Measurements from ENCODE around the gene MPV17L2. TPM values are rescaled to one million over a fixed set of nuclear protein-coding genes. Genes with fewer than 3 reads are reported as not detected.
"Not testable (repeated sequence)": the region's sequence is repeated elsewhere in the genome, so short reads cannot be mapped to it uniquely, and the experiment has no call there.

Gene MPV17L2
- total RNA-seq, 3 donors from 2014 or later: 24.3 to 41.3 (median 37.1) TPM

- Histone ChIP-seq H3K27me3 (no peaks in the 10 kb centered on the region), H3K27ac (no peak overlapping the region), H3K4me1 (peaks cover 0 to 8% of the 10 kb centered on the region in 2 donors), H3K36me3 (no peaks in the 10 kb centered on the region), H3K9me3 (no peaks in the 10 kb centered on the region), H3K4me3 (no peak overlapping the region)
- no peak for DNase-seq (ENCODE audit: low spot score in 2 of 2)
- no peak for TF ChIP-seq POLR2A (IDR thresholded peaks at IDR 0.05)
- peak in 1 of 3 donors; percentile 13 for TF ChIP-seq CTCF (IDR thresholded peaks at IDR 0.05)
- no peak for TF ChIP-seq POLR2AphosphoS5 (IDR thresholded peaks at IDR 0.05)
- intact Hi-C loops (cut with DNase I; ENCODE audit: low total_unique reads): no loop called here
These were observed 15.3 kb downstream of the MPV17L2 start for GRCh38 chr19:18208098-18208951.

GRCh38 chr19:18209912-18210311, 16.9 kb downstream of the MPV17L2 start:
- H3K27ac ChIP-seq; H3K36me3 ChIP-seq; DNase-seq (ENCODE audit: low spot score in 2 of 2); H3K9me3 ChIP-seq; H3K4me3 ChIP-seq; H3K4me1 ChIP-seq; intact Hi-C loops (cut with DNase I; ENCODE audit: low total_unique reads); H3K27me3 ChIP-seq: not testable (repeated sequence)

DNA sequence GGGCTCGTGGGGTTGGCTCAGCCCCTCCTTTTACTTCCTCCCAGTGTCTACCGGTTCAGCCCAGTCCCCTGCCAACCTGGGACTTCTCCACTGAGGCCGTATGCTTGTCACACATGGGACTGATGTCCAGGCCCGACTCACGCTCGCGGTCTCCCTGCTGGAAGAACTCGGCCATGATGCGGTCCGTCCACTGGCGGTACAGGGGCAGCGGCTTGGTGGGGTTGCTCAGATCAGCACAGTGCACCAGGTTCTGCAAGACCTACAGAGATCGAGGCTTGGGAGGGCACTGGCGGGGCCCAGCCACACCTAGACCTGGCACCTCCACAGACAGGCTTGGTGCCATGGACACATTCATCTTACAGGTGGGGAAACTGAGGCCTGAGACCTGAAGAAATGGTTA, 18.7 kb downstream of the MPV17L2 start:
- no peak overlapping the region for H3K4me3 ChIP-seq
- H3K9me3 ChIP-seq: no peaks in the 10 kb centered on the region
- H3K36me3 ChIP-seq: no peaks in the 10 kb centered on the region
- intact Hi-C loops (cut with DNase I; ENCODE audit: low total_unique reads): no loop called here
- no peak for TF ChIP-seq POLR2AphosphoS5 (IDR thresholded peaks at IDR 0.05)
- no peak for TF ChIP-seq CTCF (IDR thresholded peaks at IDR 0.05)
- TF ChIP-seq POLR2A (IDR thresholded peaks at IDR 0.05): no peak
- no peaks in the 10 kb centered on the region for H3K27me3 ChIP-seq
- DNase-seq (ENCODE audit: low spot score in 2 of 2): no peak
- no peak overlapping the region for H3K27ac ChIP-seq
- no peaks in the 10 kb centered on the region for H3K4me1 ChIP-seq

GRCh38 chr19:18214779-18215433, 21.9 kb downstream of the MPV17L2 start:
- Histone ChIP-seq H3K27ac (no peak overlapping the region), H3K36me3 (no peaks in the 10 kb centered on the region), H3K4me3 (no peak overlapping the region), H3K4me1 (no peaks in the 10 kb centered on the region), H3K27me3 (no peaks in the 10 kb centered on the region), H3K9me3 (no peaks in the 10 kb centered on the region)
- intact Hi-C loops (cut with DNase I; ENCODE audit: low total_unique reads): no loop called here
- no peak for TF ChIP-seq CTCF (IDR thresholded peaks at IDR 0.05)
- DNase-seq (ENCODE audit: low spot score in 2 of 2): no peak

DNA sequence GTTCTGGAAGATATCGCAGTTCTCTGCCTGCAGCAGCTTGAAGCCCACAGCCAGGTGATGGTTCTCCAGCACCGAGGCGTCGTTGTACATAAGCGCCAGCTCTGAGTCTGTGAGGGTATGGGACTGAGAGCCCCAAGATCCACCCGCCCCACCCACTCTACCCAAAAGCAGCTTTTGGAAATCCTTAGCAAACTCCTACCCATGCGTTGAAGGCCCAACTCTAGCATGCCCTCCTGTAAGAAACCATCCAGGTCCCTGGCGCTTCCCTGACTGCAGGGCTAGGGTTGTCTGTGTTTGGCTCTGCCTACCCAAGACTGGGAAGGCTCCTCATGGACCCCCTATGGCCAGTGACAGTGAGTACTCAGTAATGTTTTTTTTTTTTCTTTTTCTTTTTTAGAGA, 23.8 kb downstream of the MPV17L2 start:
- H3K4me3 ChIP-seq: no peak overlapping the region
- no peak for DNase-seq (ENCODE audit: low spot score in 2 of 2)
- no peak overlapping the region for H3K27ac ChIP-seq
- no peaks in the 10 kb centered on the region for H3K9me3 ChIP-seq
- no peaks in the 10 kb centered on the region for H3K4me1 ChIP-seq
- intact Hi-C loops (cut with DNase I; ENCODE audit: low total_unique reads): no loop called here
- H3K27me3 ChIP-seq: peaks cover 5 to 16% of the 10 kb centered on the region in 2 donors
- no peak for TF ChIP-seq POLR2AphosphoS5 (IDR thresholded peaks at IDR 0.05)
- no peak for TF ChIP-seq CTCF (IDR thresholded peaks at IDR 0.05)
- no peak for TF ChIP-seq POLR2A (IDR thresholded peaks at IDR 0.05)
- H3K36me3 ChIP-seq: no peaks in the 10 kb centered on the region

Data from breast epithelium (tissue), 4 donors.